HG02970 (cell line): Measurements from ENCODE around the gene FBN3.

Experiments
- ATAC-seq: cut with Tn5 transposase; IDR thresholded peaks from one replicate; pipeline ENCODE4 v1.9.1; 2021; ENCODE audit warnings: mild to moderate bottlenecking, moderate library complexity, moderate number of reproducible peaks; ENCODE audit not compliant: unreplicated experiment, low FRiP score

The FBN3 gene

DNA sequence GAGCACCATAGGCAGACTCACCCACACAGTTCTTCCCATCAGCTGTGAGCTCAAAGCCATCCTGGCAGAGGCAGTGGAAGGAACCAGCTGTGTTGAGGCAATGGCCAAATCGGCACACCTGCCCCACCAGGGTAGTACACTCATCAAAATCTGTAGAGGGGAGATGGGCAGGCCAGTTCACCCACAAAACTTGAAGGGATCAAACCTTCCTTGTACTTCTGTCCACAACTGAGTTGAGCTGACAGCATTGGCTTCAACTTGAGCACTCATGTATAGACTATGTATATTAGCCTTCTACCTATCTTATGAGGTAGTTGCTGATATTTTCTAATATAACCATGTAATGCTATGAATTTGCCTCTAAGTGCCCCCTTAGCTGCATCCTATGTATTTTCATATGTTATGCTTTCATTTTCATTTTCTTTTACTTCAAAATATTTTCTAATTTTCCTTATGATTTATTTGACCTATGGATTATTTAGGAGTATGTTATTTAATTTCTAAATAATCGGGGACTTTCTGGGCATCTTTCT is 54.0 kb downstream of the FBN3 start:
- no peak for ATAC-seq

DNA sequence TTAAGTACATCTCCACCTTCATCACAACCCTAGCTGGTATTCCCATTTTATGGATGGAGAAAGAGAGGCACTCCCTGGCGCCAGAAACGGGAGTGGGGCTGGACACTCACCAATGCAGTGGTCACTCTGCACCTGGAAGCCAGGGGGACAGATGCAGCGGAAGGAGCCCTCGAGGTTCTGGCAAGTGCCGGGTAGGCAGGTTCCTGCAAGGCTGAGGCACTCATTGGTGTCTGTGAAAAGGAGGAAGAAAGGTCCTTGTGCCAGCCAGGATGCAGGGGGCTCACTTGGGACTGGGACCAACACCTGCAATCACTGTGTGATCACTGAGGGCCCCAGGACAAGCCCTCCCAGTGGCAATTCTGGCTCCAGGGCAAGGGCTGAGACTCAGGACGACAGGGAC is 55.1 kb downstream of the FBN3 start:
- ATAC-seq = no peak

DNA sequence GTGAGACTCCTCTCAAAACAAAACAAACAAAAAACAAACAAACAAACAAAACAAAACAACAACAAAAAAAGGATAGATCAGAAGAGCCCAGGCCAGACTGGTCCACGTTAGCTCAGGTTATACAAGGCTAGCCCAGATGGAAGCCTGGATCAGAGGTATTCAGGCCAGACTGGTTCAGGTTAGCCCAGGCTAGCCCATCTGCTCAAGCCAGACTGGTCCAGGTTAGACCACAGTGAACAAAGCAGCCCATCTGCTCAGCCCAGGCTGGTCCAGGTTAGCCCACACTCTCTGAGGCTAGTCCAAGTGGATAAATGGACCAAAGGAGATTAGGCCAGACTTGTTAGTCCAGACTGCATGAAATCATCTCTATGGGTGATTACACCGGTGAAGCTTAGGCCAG is 55.7 kb downstream of the FBN3 start:
- ATAC-seq = no peak

DNA sequence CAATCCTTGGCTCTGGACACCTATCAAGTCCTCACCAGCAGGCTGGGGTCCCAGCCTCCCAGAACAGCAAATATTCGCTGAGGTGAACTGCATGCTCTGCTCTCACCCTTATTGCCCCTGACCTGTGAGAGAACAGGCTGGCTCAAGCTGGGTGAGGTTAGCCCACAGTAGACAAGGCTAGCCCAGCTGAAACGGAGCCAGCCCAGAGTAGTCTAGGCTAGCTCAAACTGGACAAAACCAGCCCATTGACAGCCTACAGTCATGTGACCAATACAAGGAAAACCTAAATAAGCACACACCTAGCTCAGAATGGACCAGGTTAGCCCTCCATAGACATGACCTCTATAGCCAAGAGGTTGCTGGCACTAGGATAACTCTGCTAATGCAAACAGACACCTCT is 58.4 kb downstream of the FBN3 start:
- no peak for ATAC-seq

DNA sequence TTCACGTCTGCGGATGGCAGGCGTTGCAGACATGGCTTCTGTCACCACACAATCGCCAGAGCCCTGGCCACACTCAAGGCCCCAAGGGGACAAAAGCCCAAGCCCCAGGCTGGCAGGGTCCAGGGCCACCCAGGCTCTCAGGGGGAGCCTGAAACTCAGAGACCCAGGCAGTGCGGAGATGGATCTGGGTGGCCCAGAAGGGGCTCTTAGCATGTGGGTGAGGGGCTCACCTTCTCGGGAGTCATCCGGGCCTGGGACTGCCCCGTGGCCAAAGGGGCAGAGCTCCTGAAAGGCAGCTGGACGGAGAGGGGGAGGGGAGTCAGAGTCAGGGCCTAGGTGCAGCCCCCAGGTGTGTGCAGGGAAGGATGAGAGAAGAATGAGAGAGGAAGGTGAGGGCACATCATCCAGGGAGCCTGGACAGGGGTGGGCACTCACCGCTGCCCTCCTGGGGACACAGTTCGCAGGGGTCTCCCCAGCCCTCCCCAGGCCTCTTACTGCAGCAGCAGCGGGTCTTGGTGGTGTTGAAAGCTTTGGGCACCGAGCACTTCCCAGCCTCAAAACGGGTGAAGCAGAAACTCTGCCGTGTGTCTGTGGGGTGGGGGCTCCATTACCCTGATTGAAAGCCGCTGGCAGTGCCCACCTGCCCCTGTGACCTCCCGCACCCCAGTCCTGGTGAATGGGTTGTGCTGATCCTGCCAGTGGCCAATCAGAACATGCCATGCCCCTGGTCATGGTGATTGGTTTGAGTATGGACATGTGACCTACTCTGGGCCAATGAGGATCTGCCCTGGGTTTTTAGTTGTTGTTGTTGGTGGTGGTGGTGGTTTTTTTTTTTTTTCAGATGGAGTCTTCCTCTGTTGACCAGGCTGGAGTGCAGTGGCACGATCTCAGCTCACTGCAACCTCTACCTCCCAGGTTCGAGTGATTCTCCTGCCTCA is 59.5 kb downstream of the FBN3 start:
- ATAC-seq = no peak

DNA sequence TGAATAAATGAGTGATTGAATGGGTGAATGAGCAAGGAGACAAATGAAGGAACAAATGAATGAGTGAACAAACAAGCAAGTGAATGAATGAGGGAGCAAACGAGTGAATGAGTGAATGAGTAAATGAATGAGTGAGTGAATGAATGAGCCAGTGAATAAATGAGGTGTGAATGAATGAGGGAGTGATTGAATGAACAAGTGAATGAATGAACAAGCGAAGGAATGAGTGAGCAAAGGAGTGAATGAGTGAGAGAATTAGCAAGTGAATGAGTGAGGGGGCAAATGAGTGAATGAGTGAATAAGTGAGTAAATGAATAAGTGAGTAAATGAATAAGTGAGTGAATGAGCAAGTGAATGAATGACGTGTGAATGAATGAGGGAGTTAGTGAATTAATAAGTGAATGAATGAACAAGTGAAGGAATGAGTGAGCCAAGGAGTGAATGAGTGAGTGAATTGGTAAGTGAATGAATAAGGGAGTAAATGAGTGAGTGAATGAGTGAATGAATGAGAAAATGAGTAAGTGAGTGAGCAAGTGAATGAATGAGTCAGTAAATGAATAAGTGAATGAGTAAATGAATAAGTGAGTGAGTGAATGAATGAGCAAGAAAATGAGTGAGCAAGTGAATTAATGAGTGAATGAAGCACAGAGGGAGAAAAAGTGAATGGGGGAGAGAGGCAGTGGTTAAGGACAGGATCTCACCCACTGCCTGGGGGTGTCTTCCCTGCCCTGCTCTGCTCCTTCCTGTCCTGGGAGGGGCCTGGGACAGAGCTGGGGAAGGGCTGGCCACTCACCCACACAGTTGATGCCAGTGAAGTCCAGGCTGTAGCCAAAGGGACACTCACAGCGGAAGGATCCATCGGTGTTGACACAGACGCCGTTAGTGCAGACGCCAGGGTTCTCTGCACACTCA is 60.4 kb downstream of the FBN3 start:
- ATAC-seq = no peak

DNA sequence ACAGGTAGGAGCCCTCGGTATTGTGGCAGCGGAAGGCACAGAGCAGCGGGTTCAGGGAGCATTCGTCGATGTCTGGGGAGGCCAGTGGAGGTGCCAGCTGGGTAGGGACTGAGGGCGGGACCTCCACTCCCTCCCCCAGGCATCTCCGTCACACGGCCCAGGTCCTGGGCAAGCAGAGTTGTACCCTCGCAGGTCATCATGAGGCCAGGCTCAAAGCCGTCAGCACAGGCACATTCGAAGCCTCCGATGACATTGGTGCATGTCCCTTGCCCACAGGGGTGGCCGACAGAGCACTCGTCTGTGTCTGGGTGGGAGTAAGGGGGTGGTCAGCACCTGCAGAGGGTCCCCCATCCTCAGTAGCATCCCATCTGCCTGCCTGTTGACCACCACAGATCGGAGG is 61.5 kb downstream of the FBN3 start:
- ATAC-seq = no peak

DNA sequence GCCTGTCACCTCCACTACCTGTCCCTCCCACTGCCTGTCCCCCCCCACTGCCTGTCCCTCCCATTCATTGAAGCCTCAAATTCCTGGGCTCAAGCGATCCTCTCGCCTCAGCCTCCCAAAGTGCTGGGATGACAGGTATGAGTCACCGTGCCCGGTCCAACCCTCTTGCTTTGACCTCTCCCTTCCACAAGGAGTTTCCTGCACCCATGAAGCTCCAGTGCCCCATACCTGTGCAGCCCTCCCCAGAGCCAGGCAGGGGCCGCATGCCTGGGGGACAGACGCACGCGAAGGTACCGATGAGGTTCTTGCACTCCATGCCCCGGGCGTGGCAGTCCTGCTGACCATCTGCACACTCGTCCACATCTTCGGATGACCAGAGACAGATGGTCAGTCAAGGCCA is 62.5 kb downstream of the FBN3 start:
- ATAC-seq = no peak

DNA sequence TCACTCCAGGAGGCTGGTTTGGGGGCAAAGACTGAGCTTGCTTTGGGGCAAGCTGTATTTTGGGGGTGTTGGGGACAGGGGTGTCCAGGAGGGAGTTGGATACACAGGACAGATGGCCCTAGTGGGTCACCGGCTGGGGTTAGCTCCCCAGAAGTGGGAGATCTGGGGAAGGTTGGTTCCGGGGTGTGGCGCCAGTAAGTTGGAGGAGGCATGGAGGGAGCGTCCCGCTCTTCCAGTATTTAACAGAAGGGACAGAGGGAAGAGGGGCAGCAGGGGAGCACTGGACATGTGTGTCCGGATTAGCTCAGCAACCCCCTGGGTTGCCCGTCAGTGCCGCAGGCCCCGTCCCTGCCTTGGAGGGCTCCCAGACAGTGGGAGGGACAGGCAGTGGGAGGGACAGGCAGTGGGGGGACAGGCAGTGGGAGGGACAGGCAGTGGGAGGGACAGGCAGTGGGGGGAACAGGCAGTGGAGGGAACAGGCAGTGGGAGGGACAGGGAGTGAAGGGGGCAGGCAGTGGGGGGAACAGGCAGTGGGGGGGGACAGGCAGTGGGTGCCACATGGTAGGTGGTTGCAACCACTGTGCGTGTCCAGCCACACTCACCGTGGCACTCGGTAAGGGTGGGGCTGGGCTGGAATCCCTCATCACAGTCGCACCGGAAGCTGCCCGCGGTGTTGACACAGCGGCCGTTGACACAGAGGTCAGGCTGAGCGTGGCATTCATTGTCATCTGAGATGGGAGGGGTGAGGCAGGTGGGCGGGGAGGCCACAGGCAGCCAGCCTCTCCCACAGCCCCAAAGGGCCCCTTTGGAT is 63.6 kb downstream of the FBN3 start:
- no peak for ATAC-seq

DNA sequence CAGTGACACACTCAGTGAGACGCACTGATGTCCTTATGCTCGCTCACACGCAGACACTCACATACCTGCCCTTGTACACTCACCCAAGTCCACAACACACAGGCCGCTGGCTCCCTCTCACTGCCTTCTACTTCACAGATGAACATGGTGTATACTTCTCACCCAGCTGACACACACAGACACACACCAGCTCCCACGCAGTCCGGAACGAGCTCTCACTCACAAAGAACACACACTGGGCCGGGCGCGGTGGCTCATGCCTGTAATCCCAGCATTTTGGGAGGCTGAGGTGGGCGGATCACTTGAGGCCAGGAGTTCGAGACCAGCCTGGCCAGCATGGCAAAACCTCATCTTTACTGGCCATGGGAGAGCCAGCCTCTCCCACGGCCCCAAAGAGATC is 65.2 kb downstream of the FBN3 start:
- ATAC-seq = no peak

DNA sequence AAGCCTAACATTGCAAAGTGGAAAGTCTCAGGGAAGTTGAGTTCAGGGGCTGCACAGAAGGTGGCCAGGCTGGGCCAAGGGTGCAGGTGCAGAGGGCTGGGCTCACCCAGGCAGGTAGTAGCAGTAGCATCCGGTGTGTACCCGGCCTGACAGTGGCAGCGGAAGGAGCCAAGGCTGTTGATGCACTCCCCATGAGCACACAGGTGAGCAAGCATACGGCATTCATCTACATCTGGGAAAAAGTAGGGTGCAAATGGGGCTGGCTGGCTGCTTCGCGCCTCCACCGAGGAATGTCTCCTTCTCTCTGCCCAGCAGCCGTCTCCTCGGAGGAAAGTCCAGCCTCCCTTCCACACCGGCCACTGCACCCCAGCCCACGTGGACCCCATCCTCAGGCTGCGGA is 66.3 kb downstream of the FBN3 start:
- ATAC-seq = no peak

DNA sequence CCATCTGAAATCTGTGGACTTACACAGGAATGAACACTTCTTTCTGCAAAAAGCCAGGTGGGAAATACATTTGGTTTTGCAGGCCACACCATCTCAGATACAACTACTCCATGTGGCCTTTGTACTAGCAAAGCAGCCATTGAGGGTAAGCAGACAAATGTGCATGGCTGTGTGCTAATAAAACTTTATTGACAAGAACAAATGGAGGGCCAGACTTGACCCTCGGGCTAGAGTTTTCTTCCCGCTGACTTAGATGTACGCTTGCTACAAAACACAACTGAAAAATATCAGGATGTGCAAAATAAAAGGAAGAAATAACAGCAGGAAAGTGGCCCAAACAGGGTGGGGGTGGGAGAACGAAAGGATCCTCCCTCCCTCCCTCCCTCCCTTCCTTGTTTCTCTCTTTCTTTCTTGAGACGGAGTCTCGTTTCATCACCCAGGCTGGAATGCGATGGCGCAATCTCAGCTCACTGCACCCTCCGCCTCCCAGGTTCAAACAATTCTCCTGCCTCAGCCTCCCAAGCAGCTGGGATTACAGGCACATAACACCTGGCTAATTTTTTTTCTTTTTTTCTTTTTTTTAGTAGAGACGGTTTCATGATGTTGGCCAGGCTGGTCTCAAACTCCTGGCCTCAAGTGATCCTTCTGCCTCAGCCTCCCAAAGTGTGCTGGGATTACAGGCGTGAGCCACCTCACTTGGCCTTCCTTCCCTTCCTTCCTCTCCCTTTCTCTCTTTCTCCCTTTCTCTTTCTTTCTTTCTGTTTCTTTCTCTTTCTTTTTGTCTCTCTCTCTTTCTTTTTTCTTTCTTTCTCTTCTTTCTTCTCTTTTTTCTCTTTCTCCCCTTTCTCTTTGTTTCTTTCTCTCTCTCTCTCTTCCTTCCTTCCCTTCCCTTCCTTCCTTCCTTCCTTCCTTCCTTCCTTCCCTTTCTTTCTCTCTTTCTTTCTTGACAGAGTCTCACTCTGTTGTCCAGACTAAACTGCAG is 67.5 kb downstream of the FBN3 start:
- ATAC-seq = no peak

DNA sequence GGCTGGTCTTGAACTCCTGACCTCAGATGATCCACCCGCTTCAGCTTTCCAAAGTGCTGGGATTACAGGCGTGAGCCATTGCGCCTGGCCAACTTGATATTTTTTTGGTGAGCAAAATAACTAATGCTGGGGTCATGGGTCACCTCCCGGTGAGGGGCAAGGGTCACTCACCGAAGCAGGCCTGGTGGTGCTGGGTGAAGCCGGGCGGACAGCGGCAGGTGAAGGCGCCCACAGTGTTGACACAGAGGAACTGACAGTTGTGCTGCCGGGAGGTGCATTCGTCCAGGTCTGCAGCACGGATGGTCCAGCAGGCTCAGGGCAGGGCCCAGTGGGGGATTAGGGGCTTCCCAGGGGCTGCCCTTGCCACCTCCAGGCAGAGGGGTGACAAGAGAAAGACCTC is 68.6 kb downstream of the FBN3 start:
- ATAC-seq = no peak

DNA sequence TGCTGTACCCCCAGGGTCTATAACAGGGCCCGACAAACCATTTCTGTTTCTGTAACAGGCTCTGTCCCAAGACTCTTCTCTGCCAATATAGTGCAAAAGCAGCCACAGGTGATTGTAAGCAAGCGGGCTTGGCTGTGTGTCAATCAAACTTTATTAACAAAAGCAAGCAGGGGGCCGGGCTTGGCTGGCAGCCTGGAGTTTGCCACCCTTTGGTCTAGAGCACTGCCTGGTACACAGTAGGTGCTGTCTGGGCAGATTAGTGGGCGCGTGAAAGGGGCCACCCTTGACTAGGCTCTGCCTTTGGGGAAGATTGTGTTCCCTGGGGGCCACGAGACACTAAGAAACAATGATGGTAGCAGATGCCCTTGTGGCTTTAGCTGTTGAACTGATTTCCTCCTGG is 69.4 kb downstream of the FBN3 start:
- no peak for ATAC-seq

DNA sequence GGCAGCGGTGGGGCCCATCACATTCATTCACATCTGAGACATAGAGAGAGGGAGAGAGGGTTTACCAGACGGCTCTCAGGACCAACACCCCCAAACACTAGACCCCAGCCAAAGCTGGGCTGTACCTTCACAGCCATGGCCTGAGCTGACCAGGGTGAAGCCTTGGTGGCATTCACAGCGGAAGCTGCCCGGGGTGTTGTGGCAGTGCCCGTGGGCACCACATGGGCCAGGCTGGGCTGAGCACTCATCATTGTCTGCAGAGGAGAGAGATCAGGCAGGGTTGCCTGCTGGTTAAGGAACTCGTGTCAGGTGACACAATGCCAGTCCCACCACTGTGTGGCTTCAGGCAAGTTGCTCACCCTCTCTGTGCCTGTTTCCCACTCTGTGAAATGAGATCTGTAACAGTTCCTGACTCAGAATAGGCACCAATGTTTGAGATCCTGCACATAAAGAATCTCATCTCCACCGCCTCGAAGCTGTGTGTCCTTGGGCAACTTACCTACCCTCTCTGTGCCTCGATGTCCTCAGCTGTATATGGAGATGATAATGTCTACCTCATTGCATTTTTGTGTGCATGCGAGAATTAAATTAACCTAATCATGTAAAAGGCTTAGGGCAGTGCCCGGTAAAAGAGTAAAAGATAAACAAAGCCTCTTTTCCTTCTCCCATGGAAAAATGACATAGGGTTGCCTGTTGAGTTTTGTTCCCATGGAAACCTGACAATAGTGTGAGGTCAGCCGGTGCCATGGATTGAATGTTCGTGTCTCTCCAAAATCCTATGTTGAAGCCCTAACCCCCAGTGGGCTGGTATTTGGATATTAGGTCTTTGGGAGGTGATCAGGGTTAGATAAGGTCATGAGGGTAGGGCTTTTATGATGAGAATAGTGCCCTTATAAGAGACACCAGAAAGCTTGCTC is 74.0 kb downstream of the FBN3 start:
- no peak for ATAC-seq

DNA sequence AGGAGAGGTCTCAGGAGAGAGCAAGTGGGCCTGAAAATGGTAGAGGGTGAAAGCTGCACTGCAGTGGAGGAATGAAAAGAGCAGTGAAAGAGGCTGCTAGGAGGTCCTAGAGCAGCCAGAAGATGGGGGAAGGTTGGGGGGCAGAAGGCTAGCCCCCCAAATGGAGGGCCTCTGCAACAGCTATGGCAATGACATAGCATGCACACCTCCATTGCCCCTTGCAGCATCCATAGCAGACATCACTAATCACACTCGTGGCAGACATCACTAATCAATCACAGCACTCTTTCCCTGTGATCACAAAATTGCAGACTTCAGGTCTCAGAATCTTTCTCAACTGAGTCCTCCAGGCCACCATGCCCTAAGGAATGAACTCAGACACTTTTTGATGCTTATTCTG is 74.9 kb downstream of the FBN3 start:
- ATAC-seq = no peak

DNA sequence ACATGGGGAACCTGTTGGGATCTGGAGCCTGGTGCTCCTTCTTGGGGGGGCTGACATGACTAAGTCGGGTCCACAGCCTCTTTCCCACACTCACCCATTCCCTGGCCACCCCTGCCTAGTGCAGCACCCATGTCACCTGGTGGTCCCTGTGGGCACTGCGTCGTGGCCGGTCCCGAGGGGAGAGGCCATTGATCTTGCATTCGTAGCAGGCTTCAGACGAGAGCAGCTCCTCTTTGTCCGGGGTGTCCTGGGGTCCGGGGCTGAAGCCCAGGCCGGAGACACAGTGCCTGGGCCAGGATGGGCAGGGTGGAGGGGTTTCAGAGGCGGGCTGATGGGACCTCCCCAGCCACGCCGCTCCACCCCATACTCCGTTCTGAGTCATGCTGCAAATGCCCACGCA is 77.5 kb downstream of the FBN3 start:
- ATAC-seq = no peak
